HEK293 (cell line): ENCODE measurements around the gene CAD.

Experiments
- ZNF19 ChIP-seq: fragments of 450-650 bp; formaldehyde crosslinking; IDR thresholded peaks from 2 replicates; pipeline ENCODE4; 2016; ENCODE audit warnings: missing biosample characterization, missing genetic modification characterization, low read depth
- ZNF274 ChIP-seq, 2 experiments: fragments of 200-500 bp in 1 of 2; fragments of 450-650 bp in 1 of 2; sonication (Bioruptor generic) in 1 of 2; formaldehyde crosslinking in 1 of 2; IDR thresholded peaks; 2 replicates each; pipeline versions ENCODE4 v1.5.1 to v1.6.1; 2014 to 2016; ENCODE audit warnings: borderline replicate concordance in 1 of 2, inconsistent platforms in 1 of 2, low read length in 1 of 2, missing biosample characterization in 1 of 2, missing genetic modification characterization in 1 of 2
- TF ChIP-seq, protein P1 (sequence below): fragments of 450-650 bp; formaldehyde crosslinking; IDR thresholded peaks from 2 replicates; pipeline ENCODE4 v1.5.1; 2016; ENCODE audit warnings: missing biosample characterization, missing genetic modification characterization, low read depth
- TF ChIP-seq, protein P2 (sequence below): fragments of 450-650 bp; formaldehyde crosslinking; IDR thresholded peaks from 2 replicates; pipeline ENCODE4 v1.5.1; 2016; ENCODE audit warnings: missing biosample characterization, missing genetic modification characterization, low read depth
- TF ChIP-seq, protein P3 (sequence below): fragments of 450-650 bp; formaldehyde crosslinking; IDR thresholded peaks from 2 replicates; pipeline ENCODE4 v1.5.1; 2016; ENCODE audit warnings: missing biosample characterization, missing genetic modification characterization
- TF ChIP-seq, protein P4 (sequence below): fragments of 450-650 bp; formaldehyde crosslinking; IDR thresholded peaks from 2 replicates; pipeline ENCODE4 v1.5.1; 2017; ENCODE audit warnings: missing biosample characterization, missing genetic modification characterization

DNA sequence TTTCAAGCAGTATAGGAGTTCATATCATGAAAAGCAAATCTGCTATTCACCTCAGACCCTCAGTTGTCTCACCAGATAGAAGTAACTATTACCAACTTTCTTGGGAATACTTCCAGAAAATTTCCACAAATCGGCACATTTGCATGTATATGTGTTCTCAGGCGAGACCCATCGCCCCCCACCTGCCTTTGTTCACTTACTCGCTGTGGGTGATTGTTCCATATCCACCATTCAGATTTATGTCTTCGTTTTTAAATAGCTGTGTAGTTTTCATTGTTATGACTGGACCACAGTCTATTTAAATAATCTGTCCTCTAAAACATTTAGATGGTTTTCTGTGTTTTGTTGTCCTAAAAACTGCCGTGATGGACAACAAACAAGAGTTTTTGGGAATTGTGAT is 68.3 kb downstream of the CAD start:
- TF ChIP-seq, protein P1, sequence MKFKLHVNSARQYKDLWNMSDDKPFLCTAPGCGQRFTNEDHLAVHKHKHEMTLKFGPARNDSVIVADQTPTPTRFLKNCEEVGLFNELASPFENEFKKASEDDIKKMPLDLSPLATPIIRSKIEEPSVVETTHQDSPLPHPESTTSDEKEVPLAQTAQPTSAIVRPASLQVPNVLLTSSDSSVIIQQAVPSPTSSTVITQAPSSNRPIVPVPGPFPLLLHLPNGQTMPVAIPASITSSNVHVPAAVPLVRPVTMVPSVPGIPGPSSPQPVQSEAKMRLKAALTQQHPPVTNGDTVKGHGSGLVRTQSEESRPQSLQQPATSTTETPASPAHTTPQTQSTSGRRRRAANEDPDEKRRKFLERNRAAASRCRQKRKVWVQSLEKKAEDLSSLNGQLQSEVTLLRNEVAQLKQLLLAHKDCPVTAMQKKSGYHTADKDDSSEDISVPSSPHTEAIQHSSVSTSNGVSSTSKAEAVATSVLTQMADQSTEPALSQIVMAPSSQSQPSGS (tag by site-specific recombination): no peak
- TF ChIP-seq, protein P2, sequence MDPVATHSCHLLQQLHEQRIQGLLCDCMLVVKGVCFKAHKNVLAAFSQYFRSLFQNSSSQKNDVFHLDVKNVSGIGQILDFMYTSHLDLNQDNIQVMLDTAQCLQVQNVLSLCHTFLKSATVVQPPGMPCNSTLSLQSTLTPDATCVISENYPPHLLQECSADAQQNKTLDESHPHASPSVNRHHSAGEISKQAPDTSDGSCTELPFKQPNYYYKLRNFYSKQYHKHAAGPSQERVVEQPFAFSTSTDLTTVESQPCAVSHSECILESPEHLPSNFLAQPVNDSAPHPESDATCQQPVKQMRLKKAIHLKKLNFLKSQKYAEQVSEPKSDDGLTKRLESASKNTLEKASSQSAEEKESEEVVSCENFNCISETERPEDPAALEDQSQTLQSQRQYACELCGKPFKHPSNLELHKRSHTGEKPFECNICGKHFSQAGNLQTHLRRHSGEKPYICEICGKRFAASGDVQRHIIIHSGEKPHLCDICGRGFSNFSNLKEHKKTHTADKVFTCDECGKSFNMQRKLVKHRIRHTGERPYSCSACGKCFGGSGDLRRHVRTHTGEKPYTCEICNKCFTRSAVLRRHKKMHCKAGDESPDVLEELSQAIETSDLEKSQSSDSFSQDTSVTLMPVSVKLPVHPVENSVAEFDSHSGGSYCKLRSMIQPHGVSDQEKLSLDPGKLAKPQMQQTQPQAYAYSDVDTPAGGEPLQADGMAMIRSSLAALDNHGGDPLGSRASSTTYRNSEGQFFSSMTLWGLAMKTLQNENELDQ (tag by site-specific recombination): no peak
- no peak for TF ChIP-seq ZNF274 (IDR thresholded peaks at IDR 0.05; ENCODE audit: low read length)
- no peak for TF ChIP-seq ZNF274 (tag by site-specific recombination; IDR thresholded peaks at IDR 0.05; ENCODE audit: borderline replicate concordance)
- TF ChIP-seq, protein P3, sequence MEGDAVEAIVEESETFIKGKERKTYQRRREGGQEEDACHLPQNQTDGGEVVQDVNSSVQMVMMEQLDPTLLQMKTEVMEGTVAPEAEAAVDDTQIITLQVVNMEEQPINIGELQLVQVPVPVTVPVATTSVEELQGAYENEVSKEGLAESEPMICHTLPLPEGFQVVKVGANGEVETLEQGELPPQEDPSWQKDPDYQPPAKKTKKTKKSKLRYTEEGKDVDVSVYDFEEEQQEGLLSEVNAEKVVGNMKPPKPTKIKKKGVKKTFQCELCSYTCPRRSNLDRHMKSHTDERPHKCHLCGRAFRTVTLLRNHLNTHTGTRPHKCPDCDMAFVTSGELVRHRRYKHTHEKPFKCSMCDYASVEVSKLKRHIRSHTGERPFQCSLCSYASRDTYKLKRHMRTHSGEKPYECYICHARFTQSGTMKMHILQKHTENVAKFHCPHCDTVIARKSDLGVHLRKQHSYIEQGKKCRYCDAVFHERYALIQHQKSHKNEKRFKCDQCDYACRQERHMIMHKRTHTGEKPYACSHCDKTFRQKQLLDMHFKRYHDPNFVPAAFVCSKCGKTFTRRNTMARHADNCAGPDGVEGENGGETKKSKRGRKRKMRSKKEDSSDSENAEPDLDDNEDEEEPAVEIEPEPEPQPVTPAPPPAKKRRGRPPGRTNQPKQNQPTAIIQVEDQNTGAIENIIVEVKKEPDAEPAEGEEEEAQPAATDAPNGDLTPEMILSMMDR: no peak
- TF ChIP-seq, protein P4, sequence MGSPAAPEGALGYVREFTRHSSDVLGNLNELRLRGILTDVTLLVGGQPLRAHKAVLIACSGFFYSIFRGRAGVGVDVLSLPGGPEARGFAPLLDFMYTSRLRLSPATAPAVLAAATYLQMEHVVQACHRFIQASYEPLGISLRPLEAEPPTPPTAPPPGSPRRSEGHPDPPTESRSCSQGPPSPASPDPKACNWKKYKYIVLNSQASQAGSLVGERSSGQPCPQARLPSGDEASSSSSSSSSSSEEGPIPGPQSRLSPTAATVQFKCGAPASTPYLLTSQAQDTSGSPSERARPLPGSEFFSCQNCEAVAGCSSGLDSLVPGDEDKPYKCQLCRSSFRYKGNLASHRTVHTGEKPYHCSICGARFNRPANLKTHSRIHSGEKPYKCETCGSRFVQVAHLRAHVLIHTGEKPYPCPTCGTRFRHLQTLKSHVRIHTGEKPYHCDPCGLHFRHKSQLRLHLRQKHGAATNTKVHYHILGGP: no peak
- TF ChIP-seq ZNF19 (tag by site-specific recombination): no peak
